ENCODE measurements around the gene BRD7.
A peak's percentile ranks its signal among the peaks of the same experiment; 100 is the strongest.

The BRD7 gene

DNA sequence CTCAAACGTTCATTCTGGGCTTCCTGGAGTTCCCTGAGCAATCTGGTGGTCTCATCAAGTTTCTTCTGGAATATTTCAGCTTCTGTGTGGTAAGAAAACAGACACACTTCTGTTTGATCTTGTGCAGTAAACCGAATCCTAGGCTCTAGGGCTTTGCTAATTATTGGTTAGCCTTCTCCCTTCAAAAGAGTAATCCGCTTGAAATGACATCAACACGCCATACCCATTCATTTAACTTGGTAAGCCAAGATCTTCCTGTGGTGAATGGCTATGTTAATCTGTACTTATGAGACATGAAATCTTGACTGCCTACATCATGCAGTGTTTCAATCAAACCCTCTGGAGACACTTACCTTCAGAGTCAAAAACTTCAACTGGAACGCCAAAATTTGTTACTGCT lies 48.5 kb downstream of the BRD7 start:
- DNase-seq (ENCODE audit: low read depth in 3 of 3) = no peak

DNA sequence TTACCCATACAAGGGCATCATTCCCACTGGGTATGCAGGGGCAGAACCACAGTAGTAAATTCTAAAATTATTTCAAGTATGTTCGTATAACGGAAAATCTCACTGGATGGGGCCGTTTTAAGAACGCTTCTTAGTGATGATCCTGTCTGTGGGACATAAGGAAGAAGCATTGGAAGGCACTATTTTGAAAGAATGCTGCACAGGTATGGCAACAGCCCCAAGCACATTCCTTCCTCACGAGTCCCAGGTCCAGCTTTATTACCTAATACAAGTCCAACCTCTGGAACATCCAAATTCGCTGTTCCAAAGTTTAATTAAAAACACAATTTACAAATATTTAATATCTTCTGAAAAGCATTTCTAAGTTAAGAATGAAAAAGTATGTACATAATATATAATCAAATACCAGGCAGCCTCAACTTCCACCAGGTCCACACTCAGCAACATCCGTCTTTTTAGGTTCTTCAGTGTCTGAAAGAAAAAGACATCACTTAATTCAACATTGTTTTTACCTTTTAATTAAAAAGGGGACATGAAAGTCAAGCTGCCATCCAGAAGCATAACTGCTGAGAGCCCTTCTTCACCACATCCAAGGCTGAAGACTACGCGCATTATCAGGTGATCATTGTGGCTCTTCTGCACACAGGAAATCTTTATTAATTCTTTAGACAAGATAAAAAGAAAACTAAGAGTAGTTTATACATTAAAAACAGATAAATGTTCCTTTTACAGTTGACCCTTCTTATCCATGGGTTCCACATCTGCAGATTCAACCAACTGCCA lies 49.8 kb downstream of the BRD7 start:
- no peak for DNase-seq (ENCODE audit: low read depth in 3 of 3)

DNA sequence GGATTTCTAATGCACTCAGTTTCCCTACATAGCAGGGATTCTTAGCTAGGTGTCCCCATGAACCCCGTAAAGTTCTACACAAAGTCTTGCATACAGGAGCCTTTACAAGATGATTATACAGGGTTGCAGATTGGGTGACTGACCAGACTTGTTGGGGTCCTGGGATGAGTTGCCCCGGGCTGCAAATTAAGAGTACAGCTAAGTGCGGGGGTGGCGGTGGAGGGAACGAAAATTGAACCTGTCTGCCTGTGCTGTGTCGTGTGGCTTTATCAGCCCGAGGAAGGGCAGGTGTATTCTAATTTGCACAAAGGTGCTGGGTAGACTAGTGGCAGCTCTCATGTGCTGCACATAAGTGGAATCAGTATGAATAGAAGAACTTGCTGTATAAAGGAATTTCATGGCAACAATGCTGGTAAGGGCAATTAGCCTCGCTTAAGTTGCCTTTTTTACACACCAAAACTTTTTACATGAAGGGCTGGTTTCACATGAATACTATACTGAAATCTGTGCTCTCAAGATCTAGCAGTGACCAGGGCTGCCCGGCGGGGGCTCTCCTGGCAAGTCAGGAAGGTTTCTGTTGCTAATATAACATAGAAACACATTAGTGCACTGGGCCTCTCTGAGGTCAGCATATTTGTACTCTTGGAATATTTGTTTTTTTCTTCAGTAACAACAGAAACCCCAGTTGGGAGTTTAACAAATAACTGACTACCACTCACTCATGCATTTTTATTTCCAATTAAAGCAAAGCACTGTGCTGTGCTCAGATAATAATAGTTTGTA lies 51.7 kb downstream of the BRD7 start:
- DNase-seq (ENCODE audit: low read depth in 3 of 3) = no peak

DNA sequence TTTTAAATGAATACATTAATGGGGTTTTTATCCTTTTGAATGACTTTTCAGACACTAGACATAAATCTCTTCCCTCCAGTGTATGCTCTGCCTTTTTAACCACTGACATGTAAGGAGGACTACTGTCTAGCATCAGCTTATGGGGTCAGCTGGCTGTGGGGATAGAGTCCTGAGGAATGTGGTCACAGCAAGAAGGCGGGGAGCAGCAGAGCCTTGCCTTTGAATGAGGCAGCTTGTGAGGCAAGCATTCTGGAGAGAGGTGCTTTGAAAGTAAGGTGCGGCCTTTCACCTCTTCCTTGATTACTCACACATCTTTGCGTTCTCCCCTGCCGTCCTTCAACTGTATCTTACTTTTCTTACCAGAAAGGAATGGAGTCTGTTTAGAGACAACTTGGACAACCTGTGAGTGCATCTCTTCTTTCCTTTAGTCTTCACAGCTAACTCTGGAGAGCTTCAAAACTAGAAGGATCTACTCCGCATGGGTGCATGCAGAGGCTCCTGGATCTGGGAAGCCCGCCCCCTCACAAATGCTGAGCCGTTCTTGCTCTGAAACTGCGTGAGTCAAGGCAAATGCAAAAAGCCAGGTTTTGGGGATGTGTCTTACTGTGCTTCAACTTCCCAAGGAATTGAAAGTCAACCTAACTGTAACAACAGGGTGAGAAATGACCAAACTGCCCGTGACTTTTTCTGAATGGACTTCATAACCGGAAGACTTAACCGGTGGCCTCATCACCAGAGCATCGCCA lies 52.5 kb downstream of the BRD7 start:
- no peak for DNase-seq (ENCODE audit: low read depth in 3 of 3)

DNA sequence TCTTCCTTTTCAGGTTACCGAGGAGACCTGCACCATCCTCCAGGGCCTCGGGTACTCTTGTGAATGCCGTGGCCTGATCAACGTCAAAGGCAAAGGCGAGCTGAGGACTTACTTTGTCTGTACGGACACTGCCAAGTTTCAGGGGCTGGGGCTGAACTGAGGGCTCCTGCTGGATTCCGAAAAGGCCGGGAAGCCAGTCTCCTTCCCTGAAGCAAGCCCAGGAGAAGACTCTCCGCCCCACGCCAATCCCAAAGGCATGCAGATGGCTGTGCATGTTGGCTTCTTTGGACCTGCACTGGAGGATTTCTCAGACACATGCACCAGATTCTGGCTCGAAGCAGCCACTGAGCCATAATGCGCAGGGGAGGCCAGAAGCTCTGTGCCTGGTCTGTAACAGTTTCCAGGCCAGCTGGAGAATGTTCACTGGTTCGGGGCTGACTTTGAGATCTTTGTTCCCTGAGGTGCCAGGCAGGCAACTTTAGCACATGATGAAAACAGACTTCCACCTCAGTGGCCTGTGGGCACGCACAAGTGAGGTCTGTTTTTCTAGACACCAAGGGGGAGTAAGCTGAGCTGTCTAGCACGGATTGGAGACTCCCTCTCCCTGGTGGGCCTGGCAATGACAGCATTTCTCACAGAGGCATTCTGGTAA lies 53.3 kb downstream of the BRD7 start:
- DNase-seq (ENCODE audit: low read depth in 3 of 3) = no peak

DNA sequence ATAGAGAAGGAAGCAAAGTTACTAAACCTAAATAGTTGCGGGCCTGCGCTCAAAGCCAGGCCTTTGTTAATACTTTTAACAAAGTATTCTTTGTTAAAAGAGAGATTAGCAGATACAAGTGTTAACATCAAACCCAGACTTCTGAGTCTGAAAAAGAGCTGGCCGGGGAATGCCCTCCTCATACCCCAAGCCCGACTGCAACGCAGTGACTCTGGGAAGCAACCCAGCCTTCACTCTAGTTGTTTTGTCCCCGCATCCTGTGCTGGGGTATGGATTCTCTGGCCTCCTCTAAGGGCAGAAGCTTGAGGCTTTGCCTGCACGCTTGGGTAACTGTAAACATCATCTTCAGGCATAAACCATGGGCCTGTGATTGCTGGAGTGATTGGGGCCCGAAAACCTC lies 54.1 kb downstream of the BRD7 start:
- no peak for DNase-seq (ENCODE audit: low read depth in 3 of 3)

DNA sequence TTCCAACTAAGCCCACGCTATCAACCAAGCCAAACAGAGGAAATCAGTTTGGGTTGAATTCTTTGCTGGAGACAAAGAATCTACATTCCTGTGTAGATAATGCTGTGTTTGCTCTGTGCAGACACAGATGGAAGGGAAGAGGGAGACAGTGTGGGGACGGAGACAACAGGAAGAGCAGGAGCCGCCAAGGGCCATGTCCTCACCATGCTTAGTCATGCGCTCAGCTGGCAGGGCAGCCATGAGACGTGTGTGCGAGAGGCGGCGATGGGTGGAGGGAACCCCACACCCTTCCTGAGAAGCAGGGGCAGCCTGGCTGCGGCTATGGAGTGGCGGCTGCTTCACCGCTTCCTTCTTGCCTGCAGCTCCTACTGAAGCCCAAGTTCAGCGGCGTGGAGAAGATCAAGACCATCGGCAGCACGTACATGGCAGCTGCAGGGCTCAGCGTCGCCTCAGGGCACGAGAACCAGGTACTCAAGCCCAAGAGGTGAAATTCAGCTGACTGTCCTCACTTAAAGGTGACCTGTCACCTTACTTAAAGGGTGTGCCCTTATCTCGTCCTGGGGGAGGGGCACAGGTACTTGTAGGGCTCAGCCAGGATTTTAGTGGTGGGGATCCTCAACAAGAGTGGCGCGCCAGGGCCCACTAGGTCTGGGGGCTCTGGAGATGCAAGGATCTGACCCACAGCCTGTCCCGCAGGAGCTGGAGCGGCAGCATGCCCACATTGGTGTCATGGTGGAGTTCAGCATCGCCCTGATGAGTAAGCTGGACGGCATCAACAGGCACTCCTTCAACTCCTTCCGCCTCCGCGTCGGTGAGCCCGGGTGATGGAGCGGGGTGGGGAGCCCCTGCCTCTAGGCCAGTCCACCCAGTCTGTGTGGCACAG lies 55.0 kb downstream of the BRD7 start:
- DNase-seq (ENCODE audit: low read depth in 3 of 3) = peak in 1 of 3 experiments; percentile 44

DNA sequence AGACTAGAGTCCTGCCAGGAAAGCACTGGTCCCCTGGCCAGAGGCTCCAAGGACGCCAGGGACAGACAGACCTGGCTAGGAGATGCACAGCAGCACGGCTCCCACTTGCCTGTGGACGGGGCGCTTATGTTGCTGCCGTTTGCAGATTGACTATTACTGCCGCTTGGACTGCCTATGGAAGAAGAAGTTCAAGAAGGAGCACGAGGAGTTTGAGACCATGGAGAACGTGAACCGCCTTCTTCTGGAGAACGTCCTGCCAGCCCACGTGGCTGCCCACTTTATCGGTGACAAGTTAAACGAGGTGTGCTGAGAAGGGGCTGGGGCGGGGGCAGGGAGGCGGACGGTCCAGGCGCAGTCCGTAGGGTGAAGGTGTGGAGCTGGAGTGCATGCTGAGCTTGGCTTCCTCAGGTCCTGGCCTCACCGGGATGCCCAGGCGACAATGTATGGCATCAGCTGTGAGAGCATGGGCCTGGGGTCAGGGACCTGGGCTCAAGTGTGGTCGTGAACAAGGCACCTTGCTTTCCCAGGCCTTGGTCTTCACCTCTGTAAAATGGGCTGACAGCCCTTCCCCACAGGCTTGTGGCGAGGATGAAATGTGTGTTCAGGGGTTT lies 56.8 kb downstream of the BRD7 start:
- DNase-seq (ENCODE audit: low read depth in 3 of 3) = no peak

DNA sequence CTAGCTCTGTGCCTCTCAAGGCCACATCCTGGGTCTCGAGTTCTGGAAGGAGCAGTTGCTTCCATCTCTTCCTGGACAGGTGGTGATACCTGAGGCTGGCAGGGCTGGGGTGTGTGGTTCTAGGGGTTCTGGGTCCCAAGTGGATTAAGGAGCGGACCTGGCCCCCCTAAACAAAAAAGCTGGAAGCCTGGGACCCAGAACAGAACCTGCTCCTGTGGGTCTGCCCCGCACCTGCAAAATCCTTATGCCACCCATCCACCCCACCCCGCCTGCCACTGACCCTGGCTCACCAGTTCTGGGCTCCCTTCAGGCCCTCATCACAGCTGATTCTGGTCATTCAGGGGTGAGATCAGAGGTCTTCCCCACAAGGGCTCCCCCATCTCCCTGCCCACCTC lies 57.7 kb downstream of the BRD7 start:
- DNase-seq (ENCODE audit: low read depth in 3 of 3) = no peak

DNA sequence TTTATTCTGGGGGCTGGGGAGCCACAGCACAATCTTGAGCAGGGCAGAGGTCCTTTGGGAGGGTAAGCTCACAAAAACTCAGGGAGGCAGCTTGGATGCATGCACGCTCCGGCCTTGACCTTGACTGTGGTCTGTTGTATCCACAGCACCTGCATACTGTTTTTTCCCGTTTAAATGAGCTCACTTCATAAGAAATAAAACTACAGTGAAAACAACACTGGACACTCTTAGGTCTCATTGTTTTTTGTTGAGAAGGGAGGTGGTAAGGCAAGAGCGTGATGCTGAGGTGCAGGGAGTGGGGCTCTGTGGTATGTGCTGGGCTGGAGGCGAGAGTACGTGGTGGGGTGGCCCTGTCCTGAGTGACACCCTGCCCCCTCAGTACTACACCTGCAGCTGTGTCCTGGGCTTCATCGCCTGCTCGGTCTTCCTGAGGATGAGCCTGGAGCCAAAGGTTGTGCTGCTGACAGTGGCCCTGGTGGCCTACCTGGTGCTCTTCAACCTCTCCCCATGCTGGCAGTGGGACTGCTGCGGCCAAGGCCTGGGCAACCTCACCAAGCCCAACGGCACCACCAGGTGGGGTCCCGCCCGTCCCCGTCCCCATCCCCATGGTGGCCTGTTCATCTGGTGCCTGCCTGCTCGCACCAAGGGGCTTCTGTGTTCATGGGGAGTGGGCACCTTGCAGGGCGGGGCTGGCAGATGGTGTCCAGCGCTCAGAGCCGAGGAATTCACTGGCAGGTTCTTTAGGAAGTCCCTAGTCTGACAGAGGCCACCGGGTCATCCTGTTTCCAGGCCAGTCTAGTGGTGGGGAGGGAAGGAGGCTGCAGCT lies 58.3 kb downstream of the BRD7 start:
- no peak for DNase-seq (ENCODE audit: low read depth in 3 of 3)

DNA sequence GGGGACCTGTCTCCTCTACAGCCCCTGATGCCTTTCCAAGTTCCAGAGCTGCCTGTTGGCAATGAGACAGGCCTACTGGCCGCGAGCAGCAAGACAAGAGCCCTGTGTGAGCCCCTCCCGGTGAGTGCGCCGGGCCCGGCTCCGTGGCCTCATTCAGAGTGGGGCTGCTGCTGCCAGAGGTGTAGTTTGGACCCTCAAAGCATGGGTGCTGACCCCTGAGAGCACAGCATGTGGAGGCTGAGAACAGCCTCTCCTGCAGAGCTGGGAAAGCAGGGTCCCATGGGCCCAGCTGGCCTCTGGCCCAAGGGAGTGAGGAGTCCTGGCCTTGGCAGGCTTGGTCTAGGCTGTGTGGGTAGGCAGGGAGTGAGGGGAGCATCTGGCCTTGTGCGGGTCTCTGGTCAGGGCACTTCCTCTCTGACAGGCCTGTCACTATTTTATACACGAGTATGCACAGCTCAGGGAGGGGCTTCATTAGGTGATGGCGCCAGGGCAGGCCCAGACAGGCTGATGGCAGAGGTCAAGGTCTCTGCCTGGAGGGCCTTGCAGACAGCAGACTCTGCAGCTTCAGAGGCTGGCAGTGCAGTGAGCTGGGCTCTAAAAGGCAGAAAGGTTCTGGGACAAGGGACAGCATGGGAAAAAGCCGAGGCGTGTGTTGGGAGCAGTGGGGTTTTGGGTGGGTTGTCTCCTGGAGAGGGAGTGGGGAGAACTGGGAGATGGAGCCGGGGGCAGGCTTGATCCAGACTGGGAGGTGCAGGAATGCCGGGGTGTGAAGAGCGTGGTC lies 59.1 kb downstream of the BRD7 start:
- no peak for DNase-seq (ENCODE audit: low read depth in 3 of 3)

DNA sequence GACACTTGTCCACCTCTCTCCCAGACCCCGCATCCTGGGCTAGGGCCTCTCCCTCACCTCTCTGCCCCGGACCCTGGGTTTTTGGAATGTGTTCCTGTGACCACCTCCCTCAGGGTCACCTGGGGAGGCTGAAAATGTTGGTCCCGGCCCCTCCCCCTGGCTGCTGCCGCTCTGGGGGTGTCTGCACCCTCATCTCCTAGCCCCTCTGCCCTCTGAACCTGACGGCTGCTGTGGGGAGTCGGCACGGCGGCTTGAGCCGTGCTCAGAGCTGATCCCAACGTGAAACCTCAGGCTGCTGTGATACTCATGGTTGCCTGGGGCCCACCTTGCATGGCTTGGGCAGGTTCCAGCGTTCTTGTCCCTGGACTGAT lies 59.6 kb downstream of the BRD7 start:
- no peak for DNase-seq (ENCODE audit: low read depth in 3 of 3)

DNA sequence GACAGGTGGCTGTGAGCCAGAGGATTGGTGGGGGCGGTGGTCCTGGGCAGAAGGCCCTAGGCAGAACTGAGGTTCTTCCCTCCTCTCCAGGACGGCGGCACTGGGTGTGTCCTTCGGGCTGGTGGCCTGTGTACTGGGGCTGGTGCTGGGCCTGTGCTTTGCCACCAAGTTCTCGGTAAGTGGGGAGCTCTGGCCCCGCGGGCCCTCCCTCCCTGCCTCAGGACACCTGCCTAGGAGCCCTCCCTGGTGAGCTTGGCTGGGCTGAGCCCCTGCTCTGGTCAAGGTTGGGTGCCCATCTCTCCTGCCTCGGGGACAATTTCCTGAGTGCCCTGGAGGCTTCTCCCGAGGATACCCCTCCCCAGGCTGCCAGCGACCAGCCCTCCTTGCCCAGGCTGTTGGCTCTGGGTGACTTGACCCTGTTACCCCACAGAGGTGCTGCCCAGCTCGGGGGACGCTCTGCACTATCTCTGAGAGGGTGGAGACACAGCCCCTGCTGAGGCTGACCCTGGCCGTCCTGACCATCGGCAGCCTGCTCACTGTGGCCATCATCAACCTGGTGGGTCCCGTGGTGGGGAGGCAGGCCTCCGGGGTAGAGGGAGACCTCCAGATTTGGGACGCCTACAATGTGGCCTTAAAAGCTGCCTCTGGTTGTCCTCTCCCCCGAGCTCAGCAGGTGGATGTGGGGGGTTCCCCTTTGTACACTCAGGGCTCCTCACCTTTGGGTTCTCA lies 60.4 kb downstream of the BRD7 start:
- no peak for DNase-seq (ENCODE audit: low read depth in 3 of 3)

DNA sequence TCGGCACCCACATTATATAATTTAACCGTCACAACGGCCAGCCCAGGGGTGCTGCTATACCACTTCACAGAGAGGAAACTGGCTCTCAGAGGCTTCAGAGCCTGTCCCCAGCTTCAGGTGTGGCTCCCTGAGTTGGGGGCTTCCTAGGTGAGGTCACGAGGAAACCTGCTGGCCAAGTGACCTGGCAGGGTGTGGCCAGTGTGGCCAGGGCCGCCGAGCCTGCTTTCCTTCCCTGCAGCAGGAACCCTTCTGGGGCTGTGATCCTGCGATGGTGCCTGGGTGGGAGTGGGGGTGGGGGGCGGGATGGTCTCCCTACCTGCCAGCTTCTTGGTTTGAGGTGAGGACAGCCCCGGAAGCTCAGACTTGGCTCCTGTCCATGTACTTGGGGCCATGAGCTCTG lies 62.5 kb downstream of the BRD7 start:
- no peak for DNase-seq (ENCODE audit: low read depth in 3 of 3)

DNA sequence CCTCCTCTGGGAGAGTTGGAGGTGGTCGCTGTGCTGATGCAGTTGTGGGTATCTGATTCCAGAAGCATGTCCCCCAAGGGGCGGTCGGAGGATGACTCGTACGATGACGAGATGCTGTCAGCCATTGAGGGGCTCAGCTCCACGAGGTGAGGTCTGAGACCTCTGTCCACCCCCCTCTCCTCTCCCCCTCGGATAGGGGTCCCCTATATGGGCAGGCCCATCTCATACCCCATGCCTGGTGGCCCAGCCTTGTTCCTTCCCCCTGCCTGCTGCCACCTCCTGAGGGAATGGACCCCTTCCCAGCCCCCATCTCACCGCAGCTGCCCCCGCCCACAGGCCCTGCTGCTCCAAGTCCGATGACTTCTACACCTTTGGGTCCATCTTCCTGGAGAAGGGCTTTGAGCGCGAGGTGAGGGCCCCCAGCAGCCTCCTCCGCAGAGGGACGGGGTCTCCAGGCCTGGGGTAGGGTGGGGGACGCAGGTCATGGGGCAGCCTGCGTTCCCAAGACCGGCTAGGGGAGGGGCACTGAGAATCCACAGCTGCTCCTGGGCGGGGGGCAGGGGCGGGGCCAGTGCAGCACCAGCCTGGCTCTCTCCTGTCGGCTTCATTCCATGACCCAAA lies 63.2 kb downstream of the BRD7 start:
- DNase-seq (ENCODE audit: low read depth in 3 of 3) = no peak

DNA sequence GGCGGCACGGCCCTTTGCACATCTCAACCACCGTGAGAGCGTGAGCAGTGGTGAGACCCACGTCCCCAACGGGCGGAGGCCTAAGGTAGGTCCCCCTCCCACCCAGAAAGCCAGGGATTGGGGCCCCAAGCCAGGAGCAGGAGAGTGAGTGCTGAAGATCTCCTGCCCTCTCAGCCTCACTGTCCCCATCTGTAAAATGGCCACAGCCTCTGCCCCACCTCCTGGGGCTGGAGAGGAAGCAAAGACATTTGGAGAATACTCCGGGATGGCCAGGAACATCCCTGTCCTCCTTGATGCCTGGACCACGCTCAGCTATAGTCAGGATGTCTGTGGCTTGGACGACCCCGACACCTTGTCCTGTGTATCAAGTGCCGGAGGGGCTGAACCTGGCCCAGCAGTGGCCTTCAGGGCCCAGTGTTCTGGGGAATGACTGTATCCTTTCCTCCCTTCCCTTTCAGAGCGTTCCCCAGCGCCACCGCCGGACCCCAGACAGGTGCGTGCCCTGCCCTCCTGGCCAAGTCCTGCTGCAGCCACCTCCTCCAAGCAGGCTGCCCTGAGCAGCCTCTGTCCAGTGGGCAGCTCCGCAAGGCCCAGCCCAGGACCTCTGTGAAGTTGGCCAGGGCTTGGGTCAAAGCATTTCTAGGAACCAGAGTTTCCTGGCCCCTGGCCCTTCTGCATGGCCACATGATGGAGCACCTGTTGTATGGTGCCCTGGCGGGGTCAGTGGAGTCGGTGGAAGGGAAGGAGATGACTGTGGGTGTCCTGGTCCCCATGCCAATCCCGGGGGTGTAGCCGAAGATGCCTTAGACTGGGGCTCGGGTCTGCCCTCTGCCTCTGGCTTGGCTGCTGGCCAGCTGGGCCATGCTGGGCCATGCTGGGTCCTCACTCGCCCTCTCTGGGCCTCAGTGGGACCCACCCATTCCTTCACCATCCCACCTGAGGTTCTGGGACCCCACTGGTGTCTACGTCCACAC lies 64.0 kb downstream of the BRD7 start:
- DNase-seq (ENCODE audit: low read depth in 3 of 3) = no peak
